HG03460 (cell line): ENCODE data around the gene DNAJC24.

Experiments
- ATAC-seq: cut with Tn5 transposase; IDR thresholded peaks from one replicate; pipeline ENCODE4 v1.9.1; 2021; ENCODE audit not compliant: unreplicated experiment

The DNAJC24 gene

DNA sequence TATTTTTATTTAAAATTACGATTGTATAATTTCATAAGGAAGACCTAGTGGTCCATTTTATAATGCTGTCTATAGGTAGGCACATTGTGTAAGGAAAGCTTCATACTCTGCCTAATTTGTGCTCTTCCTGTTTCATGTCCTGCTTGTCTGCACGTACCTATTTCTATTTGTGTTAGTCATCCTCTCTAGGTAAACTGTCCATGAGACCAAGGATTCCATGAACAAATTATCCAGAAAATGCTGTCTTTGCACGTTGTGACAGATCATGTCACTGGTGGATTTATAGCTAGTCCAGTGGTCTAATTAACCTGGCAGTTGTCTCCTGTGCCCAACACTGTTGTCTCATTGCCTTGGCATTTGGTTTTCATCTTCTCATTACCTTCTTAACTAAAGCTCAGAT lies 44.7 kb downstream of the DNAJC24 start:
- ATAC-seq = no peak

DNA sequence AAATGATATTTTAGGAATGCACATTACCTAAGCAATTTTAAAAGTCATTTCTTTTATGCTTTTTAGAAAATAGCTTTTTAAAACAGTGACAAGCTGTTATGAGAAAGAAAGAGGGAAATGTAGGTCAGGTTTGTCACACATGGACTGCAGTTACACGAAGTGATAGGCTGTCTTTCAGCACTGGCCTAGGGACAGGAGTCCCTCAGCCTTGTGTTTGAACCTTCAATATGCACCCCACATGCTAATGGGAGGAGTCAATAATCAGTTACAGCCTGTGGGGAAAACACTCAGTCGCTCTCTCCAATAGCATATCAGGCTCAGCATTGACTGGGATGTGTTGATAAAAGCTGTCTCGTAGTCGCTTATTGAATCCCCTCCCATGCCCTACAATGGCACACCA lies 45.8 kb downstream of the DNAJC24 start:
- ATAC-seq = no peak

DNA sequence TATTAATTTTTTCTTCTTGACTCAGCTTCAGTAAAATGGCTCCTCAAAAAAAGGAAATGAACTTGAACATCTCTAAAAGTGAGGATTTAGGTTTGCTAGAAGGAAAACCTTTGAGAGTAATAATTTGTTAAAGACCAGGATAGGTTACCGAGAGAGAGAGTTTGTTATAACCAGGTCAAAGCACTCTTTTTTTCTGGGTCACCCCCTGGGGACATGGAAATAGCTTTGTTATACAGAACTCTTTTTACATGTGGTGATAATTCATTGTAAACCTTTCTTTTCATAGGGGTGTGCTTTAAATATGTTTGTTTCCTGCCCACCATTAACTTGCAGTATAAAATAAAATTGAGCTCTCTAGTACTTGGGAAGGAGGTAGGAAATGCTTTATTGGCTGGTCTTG lies 47.7 kb downstream of the DNAJC24 start:
- ATAC-seq = no peak

DNA sequence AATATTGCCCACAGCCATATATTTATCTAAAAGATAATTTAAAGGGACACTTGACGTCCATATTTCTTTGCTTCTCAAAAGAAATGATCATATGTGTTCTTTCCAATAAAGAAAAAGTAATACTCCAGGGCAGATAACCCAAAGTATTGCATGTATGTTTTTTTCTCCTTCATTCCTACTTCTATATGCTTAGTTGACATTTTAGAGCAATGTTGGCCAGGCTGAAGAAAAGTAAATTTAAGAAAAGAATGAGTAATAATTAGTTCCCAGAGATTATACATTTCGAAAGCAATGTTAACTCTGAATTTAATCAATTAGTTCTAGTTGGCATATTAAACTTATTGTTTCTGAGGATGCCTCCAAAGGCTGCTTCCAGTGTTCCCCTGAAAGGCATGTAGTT lies 48.2 kb downstream of the DNAJC24 start:
- ATAC-seq = no peak

DNA sequence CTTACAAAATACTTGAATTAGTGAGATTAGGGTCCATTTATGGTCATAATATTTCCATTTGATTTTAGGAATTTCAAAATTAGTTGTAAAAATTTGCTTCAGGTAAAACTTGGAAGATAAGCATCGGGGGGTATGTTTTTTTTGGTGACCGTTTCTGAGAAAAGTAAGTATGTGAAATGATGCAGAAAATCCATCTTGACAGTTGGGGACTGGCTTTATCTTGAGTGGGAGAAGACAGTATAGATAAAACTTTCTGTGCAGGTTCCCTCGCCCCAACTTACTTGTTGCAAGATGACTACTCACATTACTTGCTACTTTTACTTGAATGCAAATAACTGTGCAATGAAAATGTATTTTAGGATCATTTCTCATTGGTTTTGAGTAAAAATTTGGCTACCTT lies 49.5 kb downstream of the DNAJC24 start:
- ATAC-seq = no peak

DNA sequence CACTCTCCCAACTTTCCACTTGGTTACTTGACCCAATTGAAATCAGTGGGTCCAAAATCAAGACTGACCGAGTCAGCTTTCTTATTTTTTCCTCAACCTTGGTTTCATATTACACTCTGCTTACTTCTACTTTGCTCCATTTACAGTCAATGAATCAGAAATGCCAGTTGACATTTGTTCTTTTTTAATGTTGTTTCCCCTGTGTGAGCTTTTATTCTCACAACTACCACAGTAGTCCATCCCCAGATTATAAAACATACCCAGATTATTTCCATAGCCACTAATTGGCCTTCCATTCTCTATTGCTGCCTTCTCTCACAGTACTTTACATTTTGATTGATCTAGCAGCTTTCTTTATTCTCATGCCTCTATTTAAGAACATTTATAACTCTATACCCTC lies 50.0 kb downstream of the DNAJC24 start:
- no peak for ATAC-seq

DNA sequence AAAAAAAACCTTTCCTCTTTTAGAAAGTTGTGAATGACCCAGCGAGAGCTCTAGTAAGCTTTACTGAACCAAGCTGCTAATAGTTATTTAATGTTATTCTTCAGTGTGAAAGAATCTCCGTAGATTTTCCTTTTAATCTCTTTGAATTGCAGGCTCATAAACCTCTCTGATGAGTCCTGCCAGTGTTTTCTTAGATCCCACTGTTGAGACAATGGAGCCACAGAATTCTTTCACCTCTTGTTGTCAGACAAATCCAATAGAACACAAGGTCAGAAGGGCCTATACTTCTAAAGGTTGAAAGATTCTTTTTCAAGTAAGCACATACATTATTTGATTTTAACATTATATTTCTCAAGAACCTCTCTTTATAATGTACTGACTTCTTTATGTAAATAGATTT lies 52.2 kb downstream of the DNAJC24 start:
- no peak for ATAC-seq

DNA sequence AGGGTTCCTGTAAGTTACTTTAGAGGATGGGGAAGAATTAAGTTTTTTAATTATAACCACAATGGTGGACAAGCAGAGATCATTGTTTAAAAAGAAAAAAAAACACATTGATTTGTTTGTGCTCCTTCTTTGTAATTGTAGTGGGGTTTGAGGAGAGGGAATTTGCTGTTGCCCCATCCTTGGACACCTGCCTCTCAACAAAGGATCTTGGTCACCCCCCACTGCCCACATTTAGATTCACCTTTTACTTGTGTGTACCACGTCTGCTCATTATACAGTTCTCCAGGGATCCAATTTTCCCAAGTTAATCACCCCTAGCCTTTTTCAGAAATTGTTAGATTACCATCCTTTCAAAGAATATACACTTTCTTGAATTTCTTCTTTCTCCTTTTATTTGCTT lies 53.0 kb downstream of the DNAJC24 start:
- no peak for ATAC-seq

DNA sequence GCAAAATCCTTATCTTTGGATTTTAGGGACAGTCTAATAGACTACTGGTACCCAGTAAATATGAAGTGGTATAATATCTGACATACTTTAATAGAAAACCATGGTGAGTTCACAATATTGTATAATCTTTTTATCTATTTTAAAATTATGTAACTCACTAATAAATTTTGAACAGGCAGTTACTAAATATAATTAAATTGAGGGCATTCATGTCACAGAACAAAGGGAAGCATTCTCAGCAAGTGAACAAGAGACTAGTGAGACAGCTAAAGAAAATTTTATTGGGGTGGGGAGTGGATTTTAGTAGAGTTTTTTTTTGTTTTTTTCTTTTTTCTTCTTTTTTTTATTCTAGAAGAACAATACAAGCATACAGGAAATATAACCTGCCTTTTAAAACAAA lies 55.0 kb downstream of the DNAJC24 start:
- no peak for ATAC-seq

DNA sequence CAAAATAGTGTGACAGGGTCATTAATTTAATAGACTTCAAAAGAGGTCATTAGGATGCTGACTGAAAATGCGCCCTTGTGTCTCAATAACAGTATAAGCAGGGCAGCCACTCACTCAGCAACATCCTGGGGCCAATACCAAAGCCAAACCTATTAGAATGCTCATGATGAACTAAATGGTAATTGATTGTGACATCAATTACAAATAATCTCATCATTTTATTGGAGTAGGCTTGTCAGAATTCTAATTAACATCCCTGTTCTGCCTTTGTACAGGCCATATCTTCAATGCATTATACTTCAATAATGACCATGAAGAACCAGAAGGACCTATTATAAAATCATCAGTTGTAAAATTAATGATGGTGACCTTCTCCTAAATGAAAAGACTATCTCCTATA lies 64.2 kb downstream of the DNAJC24 start:
- no peak for ATAC-seq

DNA sequence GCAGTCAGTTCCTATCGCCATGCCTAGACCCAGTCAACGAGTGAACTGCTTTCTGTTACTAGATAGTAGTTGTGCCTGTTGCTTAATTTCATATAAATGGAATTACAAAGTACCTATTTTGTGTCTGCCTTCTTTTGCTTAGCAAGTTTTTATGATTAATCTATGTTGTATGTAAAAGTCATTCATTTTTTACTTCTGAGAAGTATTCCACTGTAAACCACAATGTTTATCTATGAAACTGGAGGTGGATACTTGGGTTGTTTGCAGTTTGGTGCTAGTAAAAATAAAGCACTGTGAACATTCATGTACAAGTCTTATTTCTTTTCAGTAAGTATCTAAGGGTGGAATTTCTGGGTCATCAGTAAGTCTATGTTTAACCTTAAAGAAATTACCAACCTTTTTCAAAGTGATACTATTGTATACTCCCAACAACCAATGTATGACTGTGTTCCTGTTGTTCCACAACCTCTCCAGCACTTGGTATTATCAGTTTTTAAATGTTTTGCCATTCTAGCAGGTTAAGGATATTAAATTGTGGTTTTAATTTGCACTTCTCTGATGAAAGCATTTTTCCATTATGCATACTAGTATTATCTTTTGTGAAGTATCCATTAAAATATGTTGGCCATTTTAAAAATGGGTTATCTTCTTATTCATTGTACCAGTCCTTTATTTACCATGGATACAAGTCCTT lies 68.2 kb downstream of the DNAJC24 start:
- ATAC-seq = no peak

DNA sequence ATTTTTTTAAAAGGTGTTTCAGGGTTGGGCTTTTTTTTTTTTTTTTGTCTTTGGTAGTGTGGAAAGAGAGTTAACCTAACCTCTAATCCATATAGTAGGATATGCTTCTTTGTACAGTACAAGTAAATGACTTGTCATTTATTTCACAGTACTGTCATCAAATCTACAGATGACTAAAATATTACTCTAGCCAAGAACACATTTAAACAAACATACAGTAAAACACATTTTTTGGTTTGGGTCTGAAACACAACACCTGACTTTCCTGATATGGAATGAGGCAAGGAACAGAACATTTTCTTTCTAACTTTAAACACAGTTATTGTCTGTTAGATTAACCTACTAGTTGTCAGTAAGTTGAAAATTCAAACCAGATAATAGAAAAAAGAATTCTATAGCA lies 71.6 kb downstream of the DNAJC24 start:
- no peak for ATAC-seq

DNA sequence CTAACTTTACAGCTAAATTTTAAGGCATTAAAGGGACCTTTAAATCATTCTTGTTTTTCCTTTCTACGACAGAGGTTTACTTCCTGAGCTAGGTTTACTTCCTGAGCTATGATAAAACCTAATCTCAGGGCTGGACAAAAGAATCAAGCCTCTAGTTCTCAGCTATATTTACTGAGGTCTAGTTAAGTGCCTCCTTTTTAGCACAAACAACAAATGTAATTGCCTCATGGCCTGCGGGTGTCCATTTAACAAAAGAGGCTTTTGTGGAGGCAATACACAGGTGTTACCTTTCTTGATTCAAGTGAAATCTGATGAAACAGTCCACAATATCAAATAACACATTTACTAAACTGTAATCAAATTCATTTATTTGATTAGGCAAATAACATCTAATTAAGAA lies 72.4 kb downstream of the DNAJC24 start:
- no peak for ATAC-seq

DNA sequence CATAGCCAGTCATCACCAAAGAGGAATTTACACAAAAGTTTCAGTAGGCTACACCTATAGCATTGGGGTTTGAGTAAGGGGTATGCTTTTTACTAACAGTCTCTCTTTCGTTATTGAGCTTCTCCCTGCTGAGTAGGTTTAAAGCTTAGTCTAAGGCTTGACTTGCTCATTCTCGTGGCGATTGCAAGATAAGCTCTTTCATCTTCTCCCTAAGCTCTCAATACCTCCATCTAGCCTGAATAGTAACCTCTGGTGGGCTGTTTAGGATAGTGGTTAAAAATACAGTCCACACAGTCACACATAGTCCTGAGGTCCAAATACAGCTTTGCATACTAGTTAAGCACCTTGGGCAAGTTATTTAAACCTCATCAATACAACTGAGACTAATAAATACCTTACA lies 74.1 kb downstream of the DNAJC24 start:
- no peak for ATAC-seq

DNA sequence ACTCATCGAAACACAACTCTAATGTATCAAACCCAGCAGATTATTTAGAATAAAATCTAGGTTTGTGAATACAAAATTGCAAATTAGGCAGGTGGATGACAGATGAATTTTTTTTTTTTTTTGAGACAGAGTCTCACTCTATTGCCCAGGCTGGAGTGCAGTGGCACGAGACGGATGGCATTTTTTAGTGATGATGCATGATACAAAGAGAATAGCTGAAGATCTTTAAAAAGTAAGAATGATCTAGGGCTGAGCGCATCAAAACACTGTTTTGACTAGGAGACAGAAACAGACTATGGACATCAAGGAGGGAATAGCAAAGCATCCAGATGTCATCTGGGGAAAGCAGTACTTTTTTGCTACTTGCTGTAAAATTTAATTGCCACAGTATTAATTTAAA lies 76.0 kb downstream of the DNAJC24 start:
- no peak for ATAC-seq

DNA sequence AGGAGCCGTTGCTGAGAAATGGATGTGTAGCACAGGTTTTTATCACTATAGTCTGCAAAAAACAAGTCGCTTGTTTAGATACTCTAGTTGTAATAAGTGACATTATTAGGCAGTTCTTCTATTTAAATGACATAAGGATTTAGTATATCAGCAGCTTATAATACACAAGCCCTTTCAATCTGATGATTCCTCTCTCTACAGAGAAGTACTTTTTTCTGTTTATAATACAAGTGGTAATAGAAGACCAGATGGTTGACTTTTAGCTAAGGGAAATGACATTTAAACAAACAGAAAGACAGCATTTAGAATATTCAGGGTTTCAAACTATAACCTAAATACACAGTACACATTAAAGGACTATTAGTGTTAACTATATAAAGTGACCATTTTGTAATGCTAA lies 79.4 kb downstream of the DNAJC24 start:
- no peak for ATAC-seq

DNA sequence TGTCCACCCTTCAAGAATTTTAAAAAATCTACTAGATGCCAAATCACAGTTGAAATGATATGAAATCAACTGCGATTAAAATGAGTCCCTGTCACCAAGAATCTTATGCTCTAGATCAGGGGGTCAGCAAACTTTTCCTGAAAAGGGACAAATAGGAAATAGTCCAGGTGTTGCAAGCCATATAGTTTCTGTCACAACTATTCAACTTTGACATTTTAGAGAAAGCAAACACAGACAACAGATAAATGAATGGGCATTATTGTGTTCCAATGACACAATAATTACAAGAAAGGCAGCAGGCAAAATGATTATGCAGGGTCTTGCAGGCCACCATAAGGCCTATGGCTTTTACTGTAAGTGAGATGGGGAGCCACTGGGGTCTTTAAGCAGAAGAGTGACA lies 81.2 kb downstream of the DNAJC24 start:
- no peak for ATAC-seq

DNA sequence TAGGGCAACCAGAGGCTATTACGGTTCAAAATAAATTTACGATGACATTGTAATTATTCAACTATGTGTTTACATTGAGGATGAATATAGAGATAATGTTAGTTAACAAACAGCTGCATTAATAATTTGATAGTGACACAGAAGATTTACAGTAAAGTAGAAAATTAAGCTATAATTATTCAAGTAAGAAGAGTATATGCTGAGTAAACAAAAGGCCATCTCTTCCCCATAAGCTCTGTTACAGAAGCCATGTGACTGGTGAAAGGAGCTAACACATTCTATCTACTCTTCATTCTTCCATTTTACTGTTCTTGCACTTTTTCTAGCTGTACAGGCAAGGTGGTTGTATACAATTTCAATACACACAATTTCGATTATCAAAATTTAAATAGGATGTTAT lies 85.5 kb downstream of the DNAJC24 start:
- no peak for ATAC-seq

DNA sequence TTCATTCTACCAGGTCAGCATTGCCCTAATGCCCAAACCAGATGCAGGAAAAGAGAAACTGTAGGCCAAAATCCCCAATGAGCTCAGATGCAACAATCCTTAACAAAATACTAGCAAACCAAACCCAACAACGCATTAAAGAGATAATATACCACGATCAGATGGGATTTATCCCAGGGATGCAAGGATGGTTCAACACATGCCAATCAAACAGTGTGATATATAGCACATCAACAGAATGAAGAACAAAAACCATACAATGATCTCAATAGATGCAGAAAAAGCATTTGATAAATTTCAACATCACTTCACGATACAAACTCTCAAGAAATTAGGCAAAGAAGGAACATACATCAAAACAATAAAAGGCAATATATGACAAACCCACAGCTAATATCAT lies 94.8 kb downstream of the DNAJC24 start:
- ATAC-seq = no peak

DNA sequence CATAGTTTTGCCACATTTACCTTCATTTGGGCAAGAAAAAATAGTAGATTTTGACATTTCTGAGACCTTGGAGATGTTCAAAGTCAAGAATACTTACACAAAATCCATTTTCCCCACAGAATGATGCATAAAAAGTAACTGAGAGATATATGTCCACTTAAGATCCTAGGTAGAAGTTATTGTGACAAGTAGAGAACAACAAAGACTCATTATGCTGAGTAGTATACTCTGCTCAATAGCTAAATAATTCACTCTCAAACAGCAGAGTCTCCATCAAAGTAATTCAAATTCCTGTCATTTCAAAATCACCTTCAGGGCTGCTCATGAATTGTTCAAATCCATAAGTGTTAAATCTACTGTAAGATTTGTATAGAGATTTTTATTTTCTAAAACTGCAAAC lies 104.4 kb downstream of the DNAJC24 start:
- ATAC-seq = no peak

DNA sequence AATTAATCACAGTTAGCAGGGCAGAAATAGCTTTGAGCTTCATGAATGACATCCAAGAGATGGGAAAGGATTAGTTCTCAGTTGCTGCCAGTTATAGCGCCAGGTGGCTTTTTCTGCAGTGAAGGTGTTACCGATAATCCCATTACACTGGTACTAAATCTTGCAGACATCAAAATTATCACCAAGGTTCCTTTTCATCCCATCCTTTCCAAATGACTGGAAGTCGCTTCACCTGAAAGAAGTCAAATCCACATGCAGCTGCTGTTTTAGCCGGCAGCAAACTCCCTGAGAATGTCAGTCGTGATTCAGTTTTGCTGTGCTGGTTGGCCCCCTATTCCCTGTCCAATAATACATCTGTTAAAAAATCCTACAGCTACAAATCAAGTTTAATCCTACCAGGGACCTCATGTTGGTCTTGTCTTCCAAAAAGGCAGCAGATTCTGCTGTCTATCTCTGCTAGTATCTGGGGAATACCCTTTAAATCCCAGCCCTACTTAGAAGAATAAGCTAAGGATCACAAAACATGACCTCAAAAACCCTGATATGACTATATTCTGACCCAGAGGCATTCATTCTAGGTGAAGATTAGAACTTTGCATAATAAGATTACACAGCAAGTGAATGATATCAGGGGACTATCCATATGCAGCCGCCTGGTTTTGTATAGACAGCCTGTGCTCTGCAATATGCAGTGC lies 108.0 kb downstream of the DNAJC24 start:
- ATAC-seq = no peak

DNA sequence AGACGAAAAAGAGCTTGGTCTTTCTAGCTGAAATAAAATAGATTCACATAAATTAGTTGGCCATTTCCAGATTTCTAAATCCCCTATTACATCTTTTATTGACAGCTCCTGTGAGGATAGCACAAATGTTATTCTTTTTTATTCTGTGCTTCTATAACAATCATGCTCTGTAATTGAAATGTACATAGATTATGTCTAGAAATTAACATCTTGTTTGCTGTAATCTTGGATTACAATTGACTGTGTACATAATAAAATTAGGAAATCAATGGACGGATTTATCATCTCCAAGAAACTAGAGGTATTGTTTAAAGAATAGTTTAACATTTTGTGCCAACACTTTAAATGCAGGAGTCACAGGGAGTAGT lies 108.5 kb downstream of the DNAJC24 start:
- no peak for ATAC-seq

DNA sequence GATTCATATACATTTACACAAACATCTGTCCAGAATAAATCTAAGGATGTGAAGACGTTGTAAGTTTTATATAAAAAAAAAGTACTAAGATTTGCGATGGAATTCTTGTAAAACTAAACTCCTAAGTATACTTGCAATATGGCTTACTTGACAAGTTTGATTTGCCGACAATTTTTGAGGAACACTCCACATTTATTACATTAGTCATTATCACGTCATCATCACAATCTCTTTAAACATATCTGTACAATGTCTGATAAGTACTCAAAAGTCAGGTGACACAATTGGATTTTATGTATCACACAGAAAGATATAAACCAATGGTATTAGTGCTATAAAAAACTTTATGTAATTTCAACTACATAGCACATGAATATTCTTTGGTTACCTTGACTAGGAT lies 109.4 kb downstream of the DNAJC24 start:
- ATAC-seq = no peak
